CD4-positive, alpha-beta T cell treated with Interleukin-4 for 4 hours (primary cell): ENCODE measurements around the gene C1QB.

Source experiments
- DNase-seq: peaks from one replicate; pipeline ENCODE4 v3.0.0-alpha.2; 2020

C1QB gene

GRCh38 chr1:22635436-22635835 lies 17.6 kb upstream of the C1QB start:
- DNase-seq, result no peak

DNA sequence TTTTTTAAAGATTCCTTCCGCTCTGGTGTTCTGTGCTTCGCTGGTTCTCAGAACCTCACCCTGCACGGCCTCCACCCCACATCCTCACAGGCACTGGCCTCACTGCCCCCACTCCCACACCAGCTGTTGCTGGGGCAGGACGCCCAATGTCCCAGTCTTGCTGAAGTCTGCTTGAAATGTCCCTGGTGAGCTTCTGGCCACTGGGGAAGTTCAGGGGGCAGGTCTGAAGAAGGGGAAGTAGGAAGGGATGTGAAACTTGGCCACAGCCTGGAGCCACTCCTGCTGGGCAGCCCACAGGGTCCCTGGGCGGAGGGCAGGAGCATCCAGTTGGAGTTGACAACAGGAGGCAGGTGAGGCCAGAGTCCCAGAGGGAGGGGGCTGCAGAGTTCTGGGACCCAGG lies 16.7 kb upstream of the C1QB start, which contains the start of gene C1QA:
Gene C1QA (plus strand): TSS at position 276 of the 400 bp plus-strand sequence. CDS start 989 bp downstream, outside the sequence.
- no peak for DNase-seq

GRCh38 chr1:22636927-22637326 lies 16.1 kb upstream of the C1QB start:
- no peak for DNase-seq

DNA sequence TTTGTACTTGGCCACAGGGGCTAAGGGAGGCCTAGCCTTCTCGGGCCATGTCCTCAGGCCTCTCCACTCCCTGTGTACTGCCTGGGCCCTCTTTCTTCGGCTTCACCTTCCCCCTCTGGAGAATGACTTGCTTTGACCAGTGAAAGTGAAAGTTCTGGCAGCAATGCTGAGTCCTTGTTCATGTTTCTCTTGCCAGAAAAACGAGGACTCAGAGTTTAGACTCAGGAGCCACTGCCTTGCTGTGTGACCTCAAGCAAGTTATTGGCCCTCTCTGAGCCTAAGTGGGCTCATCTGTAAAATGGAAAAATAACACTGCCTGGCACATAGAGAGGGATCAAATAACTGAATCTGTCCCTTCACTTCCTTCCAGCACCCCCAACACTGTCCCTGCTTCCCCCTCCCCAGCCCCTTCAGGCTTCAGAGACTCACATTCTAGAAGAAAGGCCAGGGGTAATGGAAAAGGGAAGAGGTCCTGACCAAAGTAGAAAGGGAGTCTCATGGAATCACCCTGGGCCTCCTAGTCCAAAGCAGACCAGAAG lies 15.1 kb upstream of the C1QB start:
- DNase-seq, result no peak

DNA sequence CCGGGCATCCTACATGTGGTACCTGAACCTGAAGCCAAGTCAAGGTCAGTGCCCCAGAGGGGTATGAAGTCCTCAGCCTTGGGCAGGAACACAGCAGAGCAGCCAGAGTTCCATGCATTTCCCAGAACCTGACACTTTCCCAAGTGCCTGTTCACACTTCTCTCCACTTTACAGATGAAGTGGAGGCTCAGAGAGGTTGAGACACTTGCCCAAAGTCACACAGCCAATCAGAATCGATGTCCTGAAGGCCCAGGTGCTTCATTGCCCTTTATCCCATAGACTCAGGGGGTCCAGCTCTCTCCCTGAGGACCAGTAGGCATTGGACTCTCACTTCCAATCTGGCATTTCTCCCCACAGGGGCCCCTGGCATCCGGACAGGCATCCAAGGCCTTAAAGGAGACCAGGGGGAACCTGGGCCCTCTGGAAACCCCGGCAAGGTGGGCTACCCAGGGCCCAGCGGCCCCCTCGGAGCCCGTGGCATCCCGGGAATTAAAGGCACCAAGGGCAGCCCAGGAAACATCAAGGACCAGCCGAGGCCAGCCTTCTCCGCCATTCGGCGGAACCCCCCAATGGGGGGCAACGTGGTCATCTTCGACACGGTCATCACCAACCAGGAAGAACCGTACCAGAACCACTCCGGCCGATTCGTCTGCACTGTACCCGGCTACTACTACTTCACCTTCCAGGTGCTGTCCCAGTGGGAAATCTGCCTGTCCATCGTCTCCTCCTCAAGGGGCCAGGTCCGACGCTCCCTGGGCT lies 14.4 kb upstream of the C1QB start:
- no peak for DNase-seq

- no peak for DNase-seq
These were observed 13.8 kb upstream of the C1QB start for GRCh38 chr1:22639286-22639685.

DNA sequence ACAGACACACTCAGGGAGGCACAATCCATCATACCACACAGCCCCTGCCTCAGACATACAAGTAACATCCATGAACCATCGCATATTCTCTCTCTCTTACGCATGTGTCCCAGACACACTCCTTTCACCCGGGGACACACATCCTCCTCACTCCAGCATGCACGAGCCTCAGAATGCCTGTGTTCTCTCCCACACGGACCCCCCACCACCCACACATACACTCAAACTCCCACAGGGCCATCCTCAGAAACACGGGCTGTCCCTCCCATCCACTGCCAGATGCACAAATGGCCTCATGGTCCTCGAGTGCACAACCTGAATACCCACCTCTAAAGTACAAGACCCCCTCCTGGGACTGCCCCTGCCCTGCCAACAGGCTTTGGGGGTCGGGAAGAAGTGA lies 11.8 kb upstream of the C1QB start:
- no peak for DNase-seq

- DNase-seq, result peak; percentile 39
These were observed 11.0 kb upstream of the C1QB start for GRCh38 chr1:22641906-22642636.

- DNase-seq, result no peak
These were observed 9.7 kb upstream of the C1QB start, which contains the start of gene C1QC for GRCh38 chr1:22643381-22643780. Gene C1QC (plus strand): TSS chr1:22643633. CDS start chr1:22644024, 391 bp downstream.

DNA sequence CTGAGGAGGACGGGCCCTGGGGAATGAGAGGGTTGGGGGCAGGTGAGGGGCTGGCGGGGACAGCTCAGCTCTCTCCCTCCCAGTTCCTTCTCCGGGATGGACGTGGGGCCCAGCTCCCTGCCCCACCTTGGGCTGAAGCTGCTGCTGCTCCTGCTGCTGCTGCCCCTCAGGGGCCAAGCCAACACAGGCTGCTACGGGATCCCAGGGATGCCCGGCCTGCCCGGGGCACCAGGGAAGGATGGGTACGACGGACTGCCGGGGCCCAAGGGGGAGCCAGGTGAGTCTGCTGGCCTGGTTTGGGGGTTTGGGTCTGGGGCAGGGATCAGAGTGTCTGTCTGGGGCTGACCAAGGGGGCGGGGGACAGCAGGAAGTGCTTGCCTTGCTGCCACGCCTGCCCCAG lies 9.1 kb upstream of the C1QB start:
- no peak for DNase-seq

- no peak for DNase-seq
These were observed 7.1 kb upstream of the C1QB start for GRCh38 chr1:22645931-22646330.

GRCh38 chr1:22646384-22646783 lies 6.7 kb upstream of the C1QB start:
- DNase-seq, result no peak

DNA sequence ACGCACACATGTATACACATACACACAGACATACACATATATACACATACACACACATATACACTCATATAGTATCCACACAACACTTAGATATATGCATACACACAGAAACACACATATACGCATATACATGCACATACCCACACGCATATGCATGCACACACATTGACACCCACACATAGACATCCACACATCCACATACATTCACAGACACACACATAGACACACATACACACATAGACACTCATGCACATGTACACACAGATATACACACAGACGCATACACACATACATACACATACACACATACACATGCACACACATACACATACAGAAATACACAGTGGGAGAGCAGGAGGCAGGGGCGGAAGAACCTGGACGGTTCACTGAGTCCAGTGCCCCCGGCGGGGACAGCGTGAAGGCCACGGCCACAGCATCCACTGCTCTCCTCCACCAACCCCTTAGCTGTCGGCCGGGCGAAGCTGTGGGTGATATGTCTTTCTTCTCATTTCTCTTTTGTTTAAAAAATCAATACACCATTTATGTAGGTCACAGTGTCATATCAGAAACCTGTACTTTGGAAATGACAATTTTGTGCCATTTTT lies 2.8 kb upstream of the C1QB start:
- no peak for DNase-seq

GRCh38 chr1:22651941-22652856 lies 837 bp upstream of the C1QB start:
- DNase-seq, result no peak

GRCh38 chr1:22654692-22655091 lies 1.7 kb downstream of the C1QB start:
- DNase-seq, result no peak

GRCh38 chr1:22658385-22659163 lies 5.5 kb downstream of the C1QB start:
- no peak for DNase-seq

DNA sequence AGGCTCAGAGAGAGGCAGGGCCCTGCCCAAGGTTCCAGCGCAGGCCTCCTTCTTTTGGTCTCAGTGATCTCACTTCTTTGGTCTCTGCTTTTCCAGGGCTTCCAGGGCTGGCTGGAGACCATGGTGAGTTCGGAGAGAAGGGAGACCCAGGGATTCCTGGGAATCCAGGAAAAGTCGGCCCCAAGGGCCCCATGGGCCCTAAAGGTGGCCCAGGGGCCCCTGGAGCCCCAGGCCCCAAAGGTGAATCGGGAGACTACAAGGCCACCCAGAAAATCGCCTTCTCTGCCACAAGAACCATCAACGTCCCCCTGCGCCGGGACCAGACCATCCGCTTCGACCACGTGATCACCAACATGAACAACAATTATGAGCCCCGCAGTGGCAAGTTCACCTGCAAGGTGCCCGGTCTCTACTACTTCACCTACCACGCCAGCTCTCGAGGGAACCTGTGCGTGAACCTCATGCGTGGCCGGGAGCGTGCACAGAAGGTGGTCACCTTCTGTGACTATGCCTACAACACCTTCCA lies 7.7 kb downstream of the C1QB start:
- no peak for DNase-seq

DNA sequence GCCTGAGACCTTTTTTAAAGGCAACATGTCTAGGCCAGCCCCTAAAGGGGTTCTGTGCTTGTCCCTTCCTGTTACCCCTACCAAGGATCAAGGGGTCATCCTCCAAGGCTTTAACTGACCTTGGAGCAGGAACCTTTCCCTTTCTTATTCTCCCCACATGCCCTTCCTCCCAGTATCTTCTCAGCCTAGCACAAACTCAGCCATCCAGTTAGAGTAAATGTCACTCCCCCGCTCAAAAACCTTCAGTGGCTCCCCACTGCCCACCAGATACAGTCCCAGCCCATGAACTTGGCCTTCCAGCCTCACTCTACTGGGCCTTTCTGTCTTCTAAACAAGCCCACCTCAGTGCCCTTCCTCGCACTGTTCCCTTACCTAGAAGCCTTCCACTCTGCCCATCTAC lies 8.8 kb downstream of the C1QB start:
- no peak for DNase-seq

- no peak for DNase-seq
These were observed 9.3 kb downstream of the C1QB start for GRCh38 chr1:22662318-22662717.

DNA sequence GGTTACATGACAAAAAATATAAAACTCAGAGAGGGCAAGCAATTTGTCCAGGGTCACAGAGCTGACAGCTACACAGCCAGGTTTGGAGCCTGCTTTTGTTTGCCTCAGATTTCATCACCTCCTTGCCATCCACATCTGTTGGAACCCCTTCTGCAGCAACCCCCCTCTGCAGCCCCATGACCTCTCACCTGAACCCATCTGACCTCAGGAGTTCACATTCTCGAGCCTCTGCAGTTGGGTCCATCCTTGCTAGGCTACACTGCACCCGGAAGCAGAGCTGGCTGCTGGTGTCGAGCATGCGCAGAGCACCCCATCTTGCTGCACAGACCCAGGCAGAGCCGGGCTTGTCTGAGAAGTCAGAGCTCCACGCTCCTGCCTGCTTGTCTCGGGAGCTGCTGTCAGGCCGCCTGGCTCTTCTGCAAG lies 10.0 kb downstream of the C1QB start:
- DNase-seq, result no peak

DNA sequence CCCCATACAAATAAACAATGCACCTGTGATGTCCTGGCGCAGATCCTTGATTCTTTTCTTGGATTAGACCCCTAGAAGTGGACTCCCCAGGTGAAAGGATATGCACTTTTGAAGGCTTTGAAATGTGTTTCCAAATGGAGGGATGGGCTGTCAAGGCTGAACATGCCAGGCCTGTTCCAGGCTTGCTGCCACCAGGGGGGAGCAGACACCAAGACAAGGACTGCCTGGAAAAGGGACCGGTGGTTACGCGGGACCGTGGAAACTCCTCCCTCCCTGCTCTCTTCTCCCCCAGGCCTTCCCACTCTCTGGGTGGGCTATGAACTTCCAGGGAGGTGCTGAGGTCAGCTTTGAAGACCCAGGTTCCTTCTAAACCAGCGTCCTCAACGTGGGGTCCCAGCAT lies 12.7 kb downstream of the C1QB start:
- no peak for DNase-seq
